Forelimb muscle (tissue), 1 donor: ENCODE measurements around the gene SMYD3. TPM values are rescaled to one million over a fixed set of nuclear protein-coding genes. Genes with fewer than 3 reads are reported as not detected.
"Not testable (repeated sequence)": the region's sequence is repeated elsewhere in the genome, so short reads cannot be mapped to it uniquely, and the experiment has no call there.

Experiments
- DNase-seq: peaks from one replicate; pipeline ENCODE4 v3.0.0-alpha.2; 2013; ENCODE audit warnings: low read depth
- polyA plus RNA-seq: library from polyadenylated mRNA; unstranded; fragments of 120-200 nt; gene quantifications from one replicate; pipeline ENCODE4 v1.2.1, GENCODE V29; 2013; ENCODE audit not compliant: insufficient read length

Gene SMYD3
- polyA plus RNA-seq, 1 donor: 7.9 TPM

DNA sequence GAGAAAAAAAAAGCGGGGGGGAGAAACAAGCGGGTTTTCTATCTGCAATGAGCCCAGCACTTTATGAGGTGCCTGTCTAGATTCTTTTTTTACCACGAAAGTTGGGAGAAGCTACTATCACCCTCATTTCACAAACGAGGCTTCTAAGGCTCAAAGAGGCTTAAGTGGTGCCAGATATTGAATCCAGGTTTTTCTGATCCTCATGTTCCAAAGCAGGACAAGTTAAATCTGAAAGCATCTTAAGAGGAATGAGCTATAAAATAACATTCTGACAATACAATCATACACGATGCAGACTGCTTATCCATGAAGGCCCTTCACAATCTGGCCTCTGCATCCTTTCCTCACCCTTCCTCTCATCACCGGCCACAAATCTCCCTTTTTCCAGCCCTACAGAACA is 549.1 kb downstream of the SMYD3 start:
- no peak for DNase-seq

DNA sequence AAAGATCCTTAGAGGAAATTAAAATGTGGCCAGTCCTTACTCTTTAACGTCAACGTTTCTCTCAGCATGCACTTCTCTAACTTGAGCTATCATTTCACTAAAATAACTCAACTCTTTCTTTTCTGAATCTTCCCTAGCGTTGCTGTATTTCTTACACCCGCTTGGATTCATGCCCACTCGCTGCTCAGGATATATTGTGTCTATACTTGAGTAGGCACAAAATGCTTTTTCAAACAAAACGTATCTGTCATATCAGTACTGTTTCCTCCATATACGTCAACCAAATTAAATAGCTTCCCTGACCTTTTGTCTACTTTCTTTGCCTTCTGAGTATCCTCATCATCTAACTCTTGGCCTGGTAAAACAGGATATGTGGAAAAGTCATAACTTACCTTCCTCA is 549.7 kb downstream of the SMYD3 start:
- no peak for DNase-seq

DNA sequence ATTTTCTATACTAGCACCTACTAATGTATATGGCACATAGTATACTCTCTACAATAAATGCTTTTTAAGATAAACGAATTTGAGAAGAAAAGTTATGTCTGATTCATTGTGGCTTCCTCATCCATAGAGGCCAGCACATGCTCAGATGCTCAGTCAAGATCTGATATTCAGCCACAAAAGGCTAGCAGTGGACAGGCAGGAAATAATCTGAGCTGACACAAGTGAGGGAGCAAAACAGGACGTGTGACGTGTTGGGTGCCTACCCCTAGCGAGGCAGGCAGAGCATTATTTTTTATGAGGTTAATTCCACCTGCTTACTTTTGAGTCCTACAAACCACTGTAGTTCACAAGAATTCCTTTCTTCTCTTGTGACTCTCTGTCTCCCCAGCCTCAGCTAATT is 550.9 kb downstream of the SMYD3 start:
- no peak for DNase-seq

DNA sequence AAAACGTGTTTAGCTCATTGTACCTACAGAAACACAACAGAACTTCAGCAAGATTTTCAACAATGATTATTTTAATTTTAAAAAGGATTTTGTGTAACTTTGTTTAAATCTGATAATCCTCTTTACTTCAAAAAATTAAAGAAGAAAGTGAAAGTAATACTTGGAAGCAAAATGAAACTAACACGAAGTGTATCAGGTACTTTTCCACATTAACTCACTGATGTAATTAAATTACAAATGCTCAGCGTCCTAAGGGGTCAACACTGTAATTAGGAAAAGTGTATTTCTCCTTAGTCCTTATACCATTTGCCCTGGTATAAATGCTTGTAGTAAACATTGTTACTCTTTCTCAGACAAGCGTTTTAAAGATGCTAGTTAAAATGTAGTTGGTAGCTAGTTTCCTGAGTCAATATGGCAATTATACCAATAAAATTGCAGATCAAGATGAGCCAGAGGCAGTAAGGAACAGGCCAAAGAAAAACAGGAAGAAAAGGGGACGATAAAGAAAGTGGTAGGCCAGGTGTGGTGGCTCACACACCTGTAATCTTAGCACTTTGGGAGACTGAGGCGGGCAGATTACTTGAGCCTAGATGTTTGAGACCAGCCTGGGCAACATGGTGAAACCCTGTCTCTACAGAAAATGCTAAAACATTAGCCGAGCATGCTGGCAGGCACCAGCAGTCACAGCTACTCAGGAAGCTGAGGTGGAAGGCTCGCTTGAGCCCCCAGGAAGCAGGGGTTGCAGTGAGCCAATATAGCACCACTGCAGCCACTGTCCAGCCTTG is 553.0 kb downstream of the SMYD3 start:
- no peak for DNase-seq

DNA sequence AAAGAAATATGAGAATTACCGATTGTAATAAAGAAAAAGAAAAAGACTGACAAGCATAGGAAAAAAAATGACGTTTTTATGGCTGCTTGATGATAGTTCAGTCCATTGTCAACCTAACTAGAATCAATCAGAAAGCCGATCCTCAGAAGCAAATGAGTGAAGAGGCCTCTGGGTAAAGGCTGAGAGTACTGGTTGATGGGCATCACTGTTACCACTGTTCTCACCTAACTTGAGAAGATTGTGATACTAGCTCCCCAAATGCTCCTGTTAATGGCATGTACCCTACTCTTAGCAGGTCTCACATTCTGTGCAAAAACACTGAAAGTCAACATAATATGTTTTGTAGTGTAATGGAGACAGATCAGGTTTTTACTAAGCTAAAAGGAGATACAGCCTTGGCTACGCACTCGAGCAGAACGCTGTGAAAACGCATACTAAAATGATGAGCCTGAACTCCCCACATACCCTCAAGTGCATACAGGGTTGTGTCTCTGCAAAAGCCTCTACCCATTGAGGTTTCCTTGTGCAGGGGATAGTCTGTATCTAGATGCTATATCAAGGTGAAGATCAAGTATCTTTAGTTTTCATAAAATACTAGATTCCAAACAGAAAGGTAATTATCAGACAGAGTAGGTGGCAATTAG is 554.6 kb downstream of the SMYD3 start:
- no peak for DNase-seq

DNA sequence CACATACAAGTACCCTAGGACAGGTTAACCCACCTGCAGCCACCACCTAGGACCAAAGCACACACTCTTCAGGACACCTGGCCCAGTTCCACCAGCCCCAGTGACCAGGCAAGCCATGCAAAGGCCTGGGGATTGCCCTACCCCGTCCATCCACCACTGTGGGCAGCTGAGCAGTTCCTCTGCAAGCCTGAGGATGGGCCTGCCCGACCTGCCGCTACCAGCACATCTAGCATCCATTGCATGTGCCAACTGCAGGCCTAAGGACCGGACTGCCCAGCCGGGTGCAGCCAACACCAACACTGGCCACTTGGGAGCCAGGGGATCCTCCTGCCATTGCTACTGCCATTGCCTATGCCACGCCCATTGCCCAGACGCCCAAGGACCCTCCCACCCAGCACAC is 558.3 kb downstream of the SMYD3 start:
- DNase-seq: no peak

DNA sequence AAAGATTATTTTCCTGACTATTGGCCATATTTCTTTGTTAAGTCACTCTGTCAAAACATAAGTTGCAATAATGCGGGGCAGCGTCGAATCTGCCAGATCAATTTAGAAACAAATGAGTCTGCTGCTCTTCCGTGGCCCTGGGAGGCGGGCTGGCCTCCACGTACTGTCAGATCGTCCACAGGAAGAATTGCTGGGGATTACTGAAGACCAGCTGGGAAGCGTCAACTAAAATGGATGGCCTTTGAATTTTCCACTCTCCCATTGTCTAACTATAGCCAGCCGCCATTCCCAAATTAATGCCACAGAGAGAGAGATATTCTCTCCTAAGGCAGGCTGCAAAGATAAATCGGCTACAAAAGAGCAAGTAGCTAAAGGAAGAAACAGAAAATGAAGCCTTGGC is 560.2 kb downstream of the SMYD3 start:
- DNase-seq: no peak

DNA sequence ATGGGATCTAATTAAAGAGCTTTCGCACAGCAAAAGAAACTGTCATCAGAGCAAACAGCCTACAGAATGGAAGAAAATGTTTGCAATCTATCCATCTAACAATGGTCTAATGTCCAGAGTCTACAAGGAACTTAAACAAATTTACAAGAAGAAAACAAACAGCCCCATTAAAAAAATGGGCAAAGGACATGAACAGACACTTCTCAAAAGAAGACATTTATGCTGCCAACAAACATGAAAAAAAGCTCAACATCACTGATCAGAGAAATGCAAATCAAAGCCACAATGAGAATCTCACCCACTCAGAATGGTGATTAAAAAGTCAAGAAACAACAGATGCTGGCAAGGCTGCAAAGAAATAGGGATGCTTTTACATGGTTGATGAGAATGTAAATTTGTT is 561.9 kb downstream of the SMYD3 start:
- DNase-seq: not testable (repeated sequence)

DNA sequence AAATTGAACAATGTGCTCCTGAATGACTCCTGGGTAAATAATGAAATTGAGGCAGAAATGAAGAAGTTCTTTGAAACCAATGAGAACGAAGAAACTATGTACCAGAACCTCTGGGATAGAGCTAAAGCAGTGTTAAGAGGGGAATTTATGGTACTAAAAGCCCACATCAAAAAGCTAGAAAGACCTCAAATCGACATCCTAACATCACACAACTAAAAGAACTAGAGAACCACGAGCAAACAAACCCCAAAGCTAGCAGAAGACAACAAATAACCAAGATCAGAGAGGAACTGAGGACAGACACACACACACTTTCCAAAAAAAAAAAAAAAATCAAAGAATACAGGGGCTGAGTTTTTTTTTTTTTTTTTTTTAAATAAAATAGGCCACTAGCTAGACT is 564.2 kb downstream of the SMYD3 start:
- no peak for DNase-seq

DNA sequence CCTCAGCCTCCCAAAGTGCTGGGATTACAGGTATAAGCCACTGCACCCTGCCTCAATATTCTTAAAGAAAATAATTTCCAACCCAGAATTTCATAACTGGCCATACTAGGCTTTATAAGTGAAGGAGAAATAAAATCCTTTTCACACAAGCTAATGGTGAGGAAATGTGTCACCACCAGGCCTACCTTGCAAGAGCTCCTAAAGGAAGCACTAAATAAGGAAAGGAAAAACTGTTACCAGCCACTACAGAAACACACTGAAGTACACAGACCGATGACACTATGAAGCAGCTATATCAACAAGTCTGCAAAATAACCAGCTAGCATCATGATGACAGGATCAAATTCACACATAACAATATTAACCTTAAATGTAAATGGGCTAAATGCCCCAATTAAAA is 565.3 kb downstream of the SMYD3 start:
- not testable (repeated sequence) for DNase-seq

DNA sequence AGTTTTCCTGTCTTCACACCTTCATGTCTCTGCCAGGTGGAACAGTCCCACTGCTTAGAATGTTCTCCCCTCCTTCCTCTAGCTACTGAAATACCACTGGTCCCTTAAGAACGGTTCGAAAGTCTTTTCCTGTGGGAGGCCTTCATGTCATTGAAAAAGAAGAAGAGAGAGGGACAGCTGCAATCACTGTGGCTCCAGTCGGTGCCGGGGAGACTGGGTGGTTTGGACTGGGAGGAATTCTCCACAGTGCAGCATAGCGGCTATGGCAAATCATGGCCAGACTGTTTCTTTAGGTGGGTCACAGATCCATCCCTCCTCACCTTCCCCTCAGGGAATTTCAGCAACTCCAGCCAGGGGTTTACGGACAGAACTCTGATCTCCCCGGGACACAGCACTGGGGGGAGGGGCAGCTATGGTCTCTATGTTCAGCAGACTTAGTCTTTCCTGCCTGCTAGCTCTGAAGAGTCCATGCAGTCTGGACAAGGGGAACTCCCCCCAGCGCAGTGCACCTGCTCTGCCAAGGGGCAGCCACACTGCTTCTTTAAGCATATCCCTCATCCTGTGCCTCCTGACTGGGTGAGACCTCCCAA is 567.2 kb downstream of the SMYD3 start:
- no peak for DNase-seq

DNA sequence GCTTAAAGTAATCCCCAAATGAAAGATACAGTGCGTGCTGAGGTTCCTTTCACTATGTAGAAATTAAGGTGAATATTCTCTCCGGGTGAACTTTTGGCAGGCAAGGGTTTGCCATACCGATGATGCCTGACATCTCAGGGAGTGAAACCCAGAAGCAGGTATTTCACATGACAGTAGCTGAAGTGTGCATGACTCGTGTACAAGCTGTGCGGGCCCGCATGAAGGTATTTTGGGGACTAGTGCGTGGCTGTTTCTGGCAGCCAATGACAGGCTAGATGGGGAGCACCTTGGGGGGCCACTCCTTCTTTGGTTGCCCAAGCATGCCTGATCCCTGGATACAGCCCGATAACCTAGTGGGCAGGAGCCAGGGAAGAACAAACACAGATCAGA is 569.0 kb downstream of the SMYD3 start:
- no peak for DNase-seq

DNA sequence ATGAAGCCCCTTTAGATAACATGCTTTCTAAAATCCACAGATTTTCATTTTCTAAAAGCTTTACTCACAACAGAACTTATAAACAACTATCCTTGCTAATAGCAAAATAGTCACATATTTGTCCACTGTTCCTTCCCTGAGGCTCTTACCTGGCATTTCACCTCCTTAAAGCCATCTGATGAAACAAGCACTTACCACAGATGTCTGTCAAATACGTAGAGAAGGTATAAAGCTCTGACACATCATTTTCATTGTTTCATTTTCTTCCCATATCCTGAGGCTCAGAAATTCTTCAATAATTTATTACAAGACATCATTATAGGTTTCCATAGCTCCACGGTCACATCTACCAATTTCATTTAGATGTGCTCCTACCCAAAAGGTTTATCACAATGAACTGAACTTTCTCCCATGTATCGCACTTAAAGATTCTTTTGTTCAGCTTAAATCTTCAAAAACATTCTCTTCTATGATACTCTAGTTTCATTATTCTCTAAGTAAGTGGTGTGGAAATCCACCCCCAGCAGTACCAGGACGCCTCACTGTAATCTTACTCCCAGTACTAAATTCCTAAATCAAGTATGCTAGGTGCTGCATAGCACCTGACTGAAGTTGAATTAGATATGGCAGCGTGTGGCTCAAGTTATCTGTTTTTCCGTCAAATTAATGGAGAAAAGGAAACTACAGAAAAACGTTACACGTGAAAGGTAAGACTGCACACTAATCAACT is 569.6 kb downstream of the SMYD3 start:
- no peak for DNase-seq

DNA sequence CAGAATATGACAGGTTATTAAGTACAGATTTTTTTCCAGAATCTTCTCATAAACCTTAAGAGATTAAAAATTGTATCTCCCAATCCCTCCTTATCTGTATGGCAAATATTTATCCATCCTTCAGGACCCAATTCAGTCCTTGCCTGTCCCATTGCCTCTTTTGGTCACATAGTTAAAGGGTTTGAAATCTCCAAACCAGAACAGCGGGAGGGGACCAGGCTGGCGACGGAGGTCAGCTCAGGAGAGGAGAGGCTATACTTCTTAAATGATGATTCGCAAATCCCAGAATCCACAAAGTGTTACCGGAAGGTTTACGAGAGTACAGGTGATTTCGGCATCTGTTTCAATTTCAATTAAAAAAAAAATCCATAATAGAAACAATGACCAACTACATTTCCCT is 572.7 kb downstream of the SMYD3 start:
- DNase-seq: no peak

DNA sequence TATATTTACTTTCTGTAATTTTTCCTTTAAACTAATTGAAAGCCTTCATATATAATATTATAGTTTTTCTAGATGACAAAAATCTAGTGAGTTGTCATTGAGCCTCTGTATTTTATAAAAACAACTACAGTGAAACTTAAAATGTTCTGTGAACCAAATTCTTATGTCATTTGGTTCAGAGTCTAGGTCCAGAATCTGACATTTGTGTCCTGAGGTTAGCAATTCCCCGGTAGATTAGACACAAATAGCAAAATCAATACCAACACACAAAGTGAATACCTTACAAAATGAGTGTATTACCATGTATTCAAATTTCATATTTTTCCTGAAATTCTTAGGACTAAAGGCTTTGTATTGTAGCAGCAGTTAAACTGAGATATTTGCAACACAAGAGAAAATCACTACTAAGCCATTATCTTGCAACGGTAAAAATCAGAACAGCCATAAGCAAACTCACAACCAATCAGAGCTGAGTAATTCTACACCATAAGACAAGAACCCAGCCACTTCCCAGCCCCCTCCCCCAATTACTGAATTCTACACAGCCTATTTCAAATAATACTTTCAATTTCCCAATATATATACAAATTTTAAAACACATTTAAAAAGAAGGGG is 573.5 kb downstream of the SMYD3 start:
- no peak for DNase-seq

DNA sequence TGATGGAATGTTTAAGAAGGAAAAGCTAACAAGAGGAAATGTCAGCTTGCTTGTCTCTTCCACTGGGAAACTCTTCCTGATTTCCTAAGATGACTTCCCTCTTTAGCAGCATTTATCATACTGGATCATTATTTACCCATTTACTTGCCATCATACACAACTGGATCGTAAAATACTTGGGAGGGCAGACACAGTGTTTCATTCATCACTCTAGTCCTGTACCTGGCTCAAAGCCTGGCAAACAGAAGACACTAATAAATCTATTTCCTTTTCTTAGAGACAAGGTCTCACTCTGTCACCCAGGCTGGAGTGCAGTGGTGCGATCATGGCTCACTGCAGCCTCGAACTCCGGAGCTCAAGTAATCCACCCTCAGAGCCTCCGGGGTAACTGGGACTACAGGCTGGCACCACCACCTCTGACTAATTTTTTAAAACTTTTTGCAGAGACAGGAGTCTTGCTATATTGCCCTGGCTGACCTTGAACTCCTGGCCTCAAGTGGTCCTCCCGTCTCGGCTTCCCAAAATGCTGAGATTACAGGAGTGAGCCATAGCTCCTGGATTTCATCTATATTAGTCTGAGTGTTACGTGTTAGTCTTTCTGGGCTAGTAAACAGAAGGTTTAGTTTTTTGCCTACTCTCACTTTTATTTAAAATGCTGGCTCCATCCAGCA is 574.6 kb downstream of the SMYD3 start:
- no peak for DNase-seq

DNA sequence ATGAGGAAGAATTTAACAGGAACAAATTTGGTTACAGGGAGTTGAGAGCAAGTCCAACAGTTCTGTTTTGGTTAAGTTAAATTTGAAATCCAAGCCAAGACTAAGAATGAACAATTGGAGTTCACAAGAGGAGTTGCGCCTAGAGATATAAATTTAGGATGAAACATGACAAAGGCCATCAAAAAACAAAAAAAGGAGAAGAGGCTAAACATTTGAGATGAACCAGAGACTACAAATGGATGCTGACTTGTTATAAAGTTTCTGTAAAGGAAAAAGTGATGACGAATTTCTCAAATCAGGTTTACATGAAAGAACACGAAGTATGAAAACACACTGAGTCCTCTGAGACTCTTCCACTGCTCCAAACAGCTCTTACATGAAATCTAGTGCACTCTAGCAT is 575.6 kb downstream of the SMYD3 start:
- DNase-seq: no peak

DNA sequence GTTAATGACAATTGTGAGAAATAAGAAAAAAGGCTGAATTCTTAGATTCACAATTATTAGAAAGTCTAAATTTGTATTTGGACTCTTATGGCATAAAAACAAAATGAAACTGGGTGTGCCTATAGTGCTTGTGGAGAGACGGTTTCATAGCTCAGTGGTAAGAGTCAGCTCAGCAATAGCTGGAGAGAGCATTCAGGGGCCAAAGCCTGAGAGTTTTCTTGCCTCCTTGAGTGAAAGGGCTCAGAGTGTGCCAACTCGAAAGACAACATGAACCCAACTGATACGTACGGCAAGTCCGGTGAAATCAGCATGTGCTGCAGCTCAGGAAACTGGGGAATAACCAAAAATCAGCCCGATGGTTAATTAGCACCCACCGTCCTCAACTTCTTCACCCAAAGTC is 577.9 kb downstream of the SMYD3 start:
- no peak for DNase-seq

DNA sequence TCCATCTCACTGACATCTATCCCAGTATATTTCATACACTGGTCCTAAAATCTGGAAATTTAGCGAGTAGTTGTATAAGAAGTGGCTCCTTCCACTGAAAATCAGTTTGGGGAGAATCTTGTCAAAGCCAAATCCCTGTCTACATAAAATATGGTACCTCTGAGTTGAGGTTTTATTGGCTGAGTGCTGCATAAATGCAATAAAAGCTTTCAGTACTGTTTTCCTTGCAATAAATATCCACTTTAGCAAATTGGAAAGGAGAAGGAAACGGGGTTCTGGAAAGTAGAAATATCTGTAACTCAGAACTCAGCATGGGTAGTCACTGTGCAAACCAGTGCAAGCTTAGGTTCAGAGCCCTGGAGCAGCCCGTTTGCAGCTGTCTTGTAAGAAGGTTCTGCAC is 580.2 kb downstream of the SMYD3 start:
- no peak for DNase-seq

DNA sequence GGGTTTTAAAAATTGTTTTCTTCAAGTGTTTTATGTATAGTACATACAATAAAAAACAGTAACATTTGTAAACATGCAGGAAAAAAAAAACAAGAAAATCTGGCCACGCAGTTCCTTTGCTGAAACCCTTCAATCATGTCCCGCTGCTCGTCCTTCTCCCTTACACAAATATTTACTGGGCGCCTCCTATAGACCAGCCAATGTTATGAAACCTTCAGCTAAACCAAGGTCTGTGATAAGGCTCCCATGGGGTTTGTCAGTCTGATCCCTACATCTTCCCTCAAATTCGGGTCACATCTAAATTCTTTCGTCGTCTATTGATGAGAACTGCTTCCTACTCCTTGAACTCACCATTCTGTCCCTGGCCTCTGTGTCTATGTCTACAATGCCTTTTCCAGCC is 583.9 kb downstream of the SMYD3 start:
- no peak for DNase-seq

DNA sequence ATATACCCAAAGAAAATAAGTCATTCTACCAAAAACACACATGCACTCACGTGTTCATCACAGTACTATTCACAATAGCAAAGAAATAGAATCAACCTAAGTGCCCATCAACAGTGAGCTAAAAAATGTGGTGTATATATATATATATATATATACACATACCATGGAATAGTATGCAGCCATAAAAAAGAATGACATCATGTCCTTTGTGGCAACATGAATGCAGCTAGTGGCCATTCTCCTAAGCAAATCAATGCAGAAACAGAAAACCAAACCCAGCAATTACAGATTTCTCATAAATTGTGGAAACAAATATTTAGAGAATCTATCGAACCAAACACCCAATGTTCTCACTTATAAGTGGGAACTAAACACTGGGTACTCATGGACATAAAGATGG is 585.7 kb downstream of the SMYD3 start:
- no peak for DNase-seq

DNA sequence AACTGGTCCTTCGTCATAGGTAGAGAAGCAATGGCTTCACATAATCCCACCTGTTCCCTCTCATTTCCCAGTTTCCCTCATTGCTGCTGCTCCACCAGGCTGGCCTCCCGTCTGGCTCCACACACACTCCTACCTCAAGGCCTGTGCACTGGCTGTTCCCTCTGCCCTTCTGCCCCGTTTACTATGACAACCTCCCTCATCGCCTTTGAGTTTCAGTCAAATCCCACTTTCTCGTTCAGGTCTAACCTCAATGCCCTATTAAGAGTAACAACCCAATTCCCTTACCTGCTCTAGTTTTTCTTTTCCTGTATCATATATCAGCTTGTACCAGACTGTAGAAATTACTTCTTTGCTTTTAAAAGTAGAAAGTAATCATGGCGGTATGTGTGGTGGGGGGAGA is 589.7 kb downstream of the SMYD3 start:
- no peak for DNase-seq
